NCI-H146 treated with DMSO at 0.1 percent for 48 hours (cell line): ENCODE results near the gene MB21D2.
A peak's percentile ranks its signal among the peaks of the same experiment; 100 is the strongest.
"Not testable (repeated sequence)": the region's sequence is repeated elsewhere in the genome, so short reads cannot be mapped to it uniquely, and the experiment has no call there.

Source experiments
- DNase-seq: peaks from one replicate; lab custom pipeline; 2025; ENCODE audit not compliant: unreplicated experiment; lab: John Stamatoyannopoulos, UW

MB21D2 gene, protein sequence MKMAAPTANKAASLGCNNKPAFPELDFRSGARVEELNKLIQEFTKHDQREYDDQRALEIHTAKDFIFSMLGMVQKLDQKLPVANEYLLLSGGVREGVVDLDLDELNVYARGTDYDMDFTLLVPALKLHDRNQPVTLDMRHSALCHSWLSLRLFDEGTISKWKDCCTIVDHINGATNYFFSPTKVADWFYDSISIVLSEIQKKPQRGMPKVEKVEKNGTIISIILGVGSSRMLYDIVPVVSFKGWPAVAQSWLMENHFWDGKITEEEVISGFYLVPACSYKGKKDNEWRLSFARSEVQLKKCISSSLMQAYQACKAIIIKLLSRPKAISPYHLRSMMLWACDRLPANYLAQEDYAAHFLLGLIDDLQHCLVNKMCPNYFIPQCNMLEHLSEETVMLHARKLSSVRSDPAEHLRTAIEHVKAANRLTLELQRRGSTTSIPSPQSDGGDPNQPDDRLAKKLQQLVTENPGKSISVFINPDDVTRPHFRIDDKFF

DNA sequence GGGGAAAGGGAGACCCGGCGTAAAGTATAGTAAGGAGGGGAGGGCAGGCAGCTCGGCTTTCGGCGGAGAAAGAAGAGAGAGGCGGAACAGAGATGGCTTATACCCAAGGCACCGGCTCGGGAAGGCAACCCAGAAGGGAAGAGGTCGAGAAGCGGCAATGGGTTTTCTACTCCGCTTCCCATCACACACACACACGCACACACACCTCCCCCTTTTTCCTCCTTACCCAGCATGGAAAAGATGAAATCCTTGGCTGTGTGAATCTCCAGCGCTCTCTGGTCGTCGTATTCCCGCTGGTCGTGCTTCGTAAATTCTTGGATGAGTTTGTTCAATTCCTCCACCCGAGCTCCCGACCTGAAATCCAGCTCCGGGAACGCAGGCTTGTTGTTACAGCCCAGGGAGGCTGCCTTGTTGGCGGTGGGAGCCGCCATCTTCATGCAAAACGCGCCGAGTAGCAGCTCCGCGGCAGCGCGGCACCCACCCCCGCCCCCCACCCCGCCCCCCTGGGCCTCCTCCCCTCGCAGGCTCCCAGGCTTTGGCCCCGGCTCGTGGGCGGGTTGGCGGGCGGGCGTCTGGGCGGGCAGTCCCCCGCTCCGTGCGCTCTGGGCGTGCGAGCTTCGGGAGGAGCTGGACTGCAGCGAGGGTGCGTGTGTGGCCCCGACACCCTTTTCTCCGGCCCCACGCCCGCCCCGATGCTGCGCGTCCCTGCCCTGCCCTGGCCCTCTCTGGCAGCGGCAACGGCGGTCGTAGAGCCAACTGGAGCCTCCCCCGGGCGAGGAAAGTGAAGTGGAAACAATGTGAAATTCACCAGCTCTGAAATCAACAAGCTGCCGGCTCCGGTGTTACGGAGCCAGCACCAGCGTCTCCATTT, at the start of gene MB21D2:
Gene MB21D2 (minus strand): TSS at position 453 of the 871 bp plus-strand sequence. CDS start 16 bp downstream, at position 437.
- DNase-seq: peak; percentile 70

DNA sequence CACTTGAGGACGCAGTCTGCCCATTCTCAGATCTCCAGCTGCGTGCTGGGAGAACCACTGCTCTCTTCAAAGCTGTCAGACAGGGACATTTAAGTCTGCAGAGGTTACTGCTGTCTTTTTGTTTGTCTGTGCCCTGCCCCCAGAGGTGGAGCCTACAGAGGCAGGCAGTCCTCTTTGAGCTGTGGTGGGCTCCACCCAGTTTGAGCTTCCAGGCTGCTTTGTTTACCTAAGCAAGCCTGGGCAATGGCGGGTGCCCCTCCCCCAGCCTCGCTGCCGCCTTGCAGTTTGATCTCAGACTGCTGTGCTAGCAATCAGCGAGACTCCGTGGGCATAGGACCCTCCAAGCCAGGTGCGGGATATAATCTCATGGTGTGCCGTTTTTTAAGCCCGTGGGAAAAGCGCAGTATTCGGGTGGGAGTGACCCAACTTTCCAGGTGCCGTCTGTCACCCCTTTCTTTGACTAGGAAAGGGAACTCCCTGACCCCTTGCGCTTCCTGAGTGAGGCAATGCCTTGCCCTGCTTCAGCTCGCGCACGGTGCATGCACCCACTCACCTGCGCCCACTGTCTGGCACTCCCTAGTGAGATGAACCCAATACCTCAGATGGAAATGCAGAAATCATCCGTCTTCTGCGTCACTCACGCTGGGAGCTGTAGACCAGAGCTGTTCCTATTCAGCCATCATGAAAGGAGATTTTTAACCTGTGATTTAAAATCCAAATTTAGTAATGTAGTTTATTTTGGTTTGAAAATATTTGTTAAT, 47.5 kb upstream of the MB21D2 start:
- not testable (repeated sequence) for DNase-seq

DNA sequence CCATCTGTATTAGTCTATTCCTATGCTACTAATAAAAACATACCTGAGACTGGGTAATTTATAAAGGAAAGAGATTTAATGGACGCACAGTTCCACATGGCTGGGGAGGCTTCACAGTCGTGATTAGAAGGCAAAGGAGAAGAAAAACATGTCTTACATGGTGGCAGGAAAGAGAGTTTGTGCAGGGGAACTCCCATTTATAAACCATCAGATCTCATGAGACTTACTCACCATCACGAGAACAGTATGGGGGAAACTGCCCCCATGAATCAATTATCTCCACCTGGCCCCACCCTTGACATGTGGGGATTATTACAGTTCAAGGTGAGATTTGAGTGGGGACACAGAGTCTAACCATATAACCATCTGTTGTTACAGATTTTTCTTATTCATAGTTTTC, 42.1 kb upstream of the MB21D2 start:
- DNase-seq: no peak

DNA sequence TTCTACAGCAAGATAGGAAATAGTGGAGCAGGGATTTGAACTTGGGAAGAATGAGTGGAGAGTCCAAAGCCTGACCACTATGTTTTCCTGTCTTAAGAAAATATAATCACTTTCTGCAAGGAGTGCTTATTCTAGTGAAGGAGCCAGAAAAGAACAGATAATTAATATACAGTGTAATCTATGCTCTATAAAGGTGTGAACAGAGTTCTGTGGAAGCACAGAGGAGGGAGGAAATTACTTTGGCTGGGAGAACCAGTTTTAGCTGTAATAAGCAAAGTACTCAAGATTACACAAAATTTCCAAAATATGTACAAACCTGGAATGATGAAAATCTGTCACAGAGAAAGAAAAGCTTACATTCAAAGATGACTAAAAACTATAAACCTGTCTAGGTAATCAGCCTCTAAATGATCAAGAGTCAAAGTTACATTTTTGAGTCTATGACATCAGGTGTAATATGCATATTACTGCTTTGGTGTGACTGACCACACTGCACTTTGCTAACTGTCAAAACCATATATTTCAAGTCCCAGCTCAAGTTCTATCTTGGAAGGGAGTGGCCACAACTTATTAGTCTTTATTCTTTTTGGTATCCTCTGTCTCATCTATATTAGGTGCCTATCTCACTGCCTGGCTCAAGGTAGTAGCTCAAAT, 40.7 kb upstream of the MB21D2 start:
- DNase-seq: no peak

DNA sequence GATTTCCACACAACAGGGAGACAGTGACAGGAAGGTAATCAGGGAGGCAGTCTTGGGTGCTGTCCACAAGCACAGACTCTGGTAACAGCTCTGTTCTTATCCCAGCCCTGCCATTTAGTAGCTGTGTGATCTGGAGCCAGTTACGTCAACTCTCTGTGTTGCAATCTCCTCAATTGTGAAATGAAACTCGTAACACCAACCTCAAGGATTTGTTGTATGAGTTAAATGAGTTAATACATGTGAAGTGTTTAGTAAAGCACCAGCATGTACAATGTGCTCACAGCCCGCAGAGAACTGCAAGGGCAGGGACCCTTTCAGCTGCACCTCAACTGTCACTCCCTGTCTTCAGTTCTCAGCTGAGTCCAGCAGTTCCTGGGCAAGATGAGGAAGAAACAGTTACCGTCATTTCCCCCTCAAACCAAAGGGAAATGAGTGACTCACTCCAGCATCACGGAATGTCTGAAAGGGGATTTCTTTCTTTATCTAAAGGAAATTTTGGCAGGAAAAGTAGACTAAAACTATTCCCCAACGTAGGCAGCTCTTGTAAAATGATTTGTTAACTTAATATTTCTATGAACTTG, 39.9 kb upstream of the MB21D2 start:
- no peak for DNase-seq

DNA sequence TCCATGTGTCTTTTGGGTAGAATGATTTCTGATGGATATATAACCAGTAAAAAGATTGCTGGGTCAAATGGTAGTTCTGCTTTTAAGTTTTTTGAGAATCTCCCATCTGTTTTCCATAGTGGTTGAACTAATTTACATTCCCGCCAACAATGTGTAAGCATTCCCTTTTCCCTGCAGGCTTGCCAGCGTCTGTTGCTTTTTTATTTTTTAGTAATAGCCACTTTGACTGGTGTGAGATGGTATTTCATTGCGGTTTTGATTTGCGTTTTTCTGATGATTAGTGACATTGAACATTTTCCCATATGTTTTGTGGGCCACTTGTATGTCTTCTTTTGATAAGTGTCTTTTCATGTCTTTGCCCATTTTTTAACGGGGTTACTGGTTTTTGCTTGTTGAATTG, 36.3 kb upstream of the MB21D2 start:
- no peak for DNase-seq

DNA sequence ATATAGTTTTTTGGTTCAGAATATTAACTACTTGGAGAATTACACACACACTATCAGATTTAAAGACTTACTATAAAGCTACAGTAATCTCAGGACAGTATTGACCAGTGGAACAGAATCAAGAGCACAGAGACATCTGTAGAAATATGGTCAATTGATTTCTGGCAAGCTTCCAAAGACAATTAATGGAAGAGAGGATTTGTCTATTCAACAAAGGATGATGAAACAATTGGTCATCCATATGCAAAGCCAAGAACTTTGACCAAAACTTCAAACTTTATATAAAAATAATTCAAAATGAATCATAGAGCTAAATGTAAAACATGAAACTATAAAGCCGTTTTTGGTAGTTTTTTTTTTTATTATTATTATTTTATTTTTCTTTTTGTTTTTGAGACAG, 29.8 kb upstream of the MB21D2 start:
- DNase-seq: no peak

DNA sequence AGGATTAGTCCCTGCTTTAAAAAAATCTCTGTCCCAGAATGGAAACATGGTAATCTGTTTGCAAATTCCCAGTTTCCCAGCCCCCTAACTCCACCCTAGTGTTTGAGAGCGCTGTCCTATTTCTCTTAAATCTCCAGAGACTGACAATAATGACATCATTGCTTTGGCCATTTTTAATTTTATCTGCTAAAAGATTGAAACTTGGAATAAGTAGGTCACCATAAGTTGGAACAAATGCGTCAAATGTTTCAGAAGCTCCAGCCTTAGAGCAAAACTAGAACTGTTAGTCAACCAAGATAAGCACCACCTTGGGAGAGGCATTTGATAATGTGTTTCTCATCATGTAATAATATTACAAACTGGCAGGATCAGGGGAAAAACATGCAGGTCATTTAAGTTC, 25.7 kb upstream of the MB21D2 start:
- DNase-seq: no peak

DNA sequence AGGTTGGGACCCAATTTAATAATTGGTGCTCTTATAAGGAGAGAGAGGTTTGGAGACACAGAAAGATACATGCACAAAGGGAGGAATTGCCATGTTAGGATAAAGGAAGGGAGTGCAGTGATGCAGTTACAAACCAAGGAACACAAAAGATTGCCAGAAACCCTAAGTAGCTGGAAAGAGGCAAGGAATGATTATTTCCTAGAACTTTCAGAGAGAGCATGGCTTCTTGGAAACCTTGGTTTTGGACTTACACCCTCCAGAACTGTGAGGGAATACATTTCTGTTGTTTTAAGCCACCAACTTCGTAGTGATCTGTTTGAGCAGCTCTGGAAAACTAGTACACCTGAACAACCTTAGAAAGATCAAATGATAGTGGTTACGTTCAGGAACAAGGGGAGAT, 25.0 kb upstream of the MB21D2 start:
- no peak for DNase-seq

DNA sequence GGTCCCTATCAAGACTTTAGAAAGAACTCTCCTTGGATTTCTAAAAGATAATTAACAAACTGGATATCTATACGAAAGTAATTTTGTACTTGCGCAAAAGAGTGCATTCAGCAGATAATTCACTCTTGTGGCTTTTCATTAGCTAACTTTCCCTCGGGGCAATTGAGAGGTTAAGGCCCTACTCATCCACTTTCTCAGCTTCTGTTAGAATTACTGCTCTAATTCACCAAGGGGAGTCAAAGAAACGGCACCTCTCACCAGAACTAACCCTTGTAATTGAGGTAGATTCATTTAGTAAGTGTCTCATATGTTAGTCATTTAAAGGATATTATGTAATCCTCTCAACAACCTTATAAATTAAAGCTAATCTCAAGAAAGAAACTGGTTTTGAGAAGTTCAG, 22.5 kb upstream of the MB21D2 start:
- DNase-seq: no peak

DNA sequence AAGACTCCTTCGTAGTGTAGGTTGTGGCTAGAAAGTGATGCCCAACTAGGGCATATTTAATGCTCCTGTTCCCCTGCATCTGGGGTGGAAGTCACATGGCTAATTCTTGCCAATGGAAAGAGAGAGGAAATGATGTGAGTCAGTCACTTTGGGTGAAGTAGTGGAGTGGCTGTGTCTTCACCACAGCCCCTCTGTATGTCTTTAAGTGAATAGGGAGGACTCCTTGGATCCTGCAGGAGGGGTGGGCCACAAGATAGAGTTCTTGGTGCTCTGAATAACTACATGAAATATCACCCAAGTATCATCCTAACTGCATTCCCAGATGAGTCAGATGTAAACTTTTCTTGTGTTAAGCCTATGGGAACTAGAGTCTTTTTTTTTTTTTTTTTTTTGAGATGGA, 17.8 kb upstream of the MB21D2 start:
- no peak for DNase-seq

DNA sequence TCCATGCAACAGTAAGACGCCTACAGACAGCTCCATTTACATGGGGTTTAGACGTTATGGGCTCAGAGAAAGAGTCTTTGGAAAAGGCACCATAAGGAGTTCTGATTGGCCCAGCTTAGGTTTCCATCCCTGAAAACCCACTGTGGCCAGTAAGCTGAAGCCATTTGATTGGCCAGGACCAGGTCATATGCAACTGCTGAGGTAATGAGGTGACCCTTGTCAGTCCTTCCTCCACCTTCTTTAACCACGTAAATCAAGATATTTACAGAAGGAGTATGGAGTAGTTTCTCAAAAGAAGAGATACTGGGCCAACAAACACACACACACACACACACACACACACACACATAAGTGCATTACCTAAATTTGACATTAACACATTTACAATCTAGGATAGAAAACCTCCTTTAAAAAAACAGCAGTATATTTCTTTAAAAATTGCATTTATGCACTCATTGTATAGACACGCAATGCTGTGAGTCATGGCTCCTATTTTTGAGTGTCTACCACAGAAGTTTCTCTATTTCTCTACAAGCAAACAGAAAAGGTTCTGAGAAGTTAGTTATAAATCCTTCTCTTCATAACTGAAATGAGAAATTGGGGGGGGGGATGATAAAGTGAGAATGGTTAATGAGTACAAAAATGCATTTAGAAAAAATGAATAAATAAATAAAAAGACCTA, 16.3 kb upstream of the MB21D2 start:
- DNase-seq: no peak

DNA sequence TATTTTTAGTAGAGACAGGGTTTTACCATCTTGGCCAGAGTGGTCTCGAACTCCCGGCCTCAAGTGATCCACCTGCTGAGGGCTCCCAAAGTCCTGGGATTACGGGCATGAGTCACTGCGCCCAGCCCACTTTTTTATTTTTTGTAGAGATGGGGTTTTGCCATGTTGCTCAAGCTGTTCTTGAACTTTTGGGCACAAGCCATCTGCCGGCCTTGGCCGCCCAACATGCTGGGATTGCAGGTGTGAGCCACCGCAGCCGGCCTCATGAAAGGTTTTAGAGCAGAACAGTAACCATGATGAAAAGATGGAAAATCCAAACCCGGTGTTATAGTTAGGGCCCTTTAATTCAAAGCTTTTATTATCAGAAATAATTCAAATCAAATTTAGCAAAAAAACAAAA, 15.6 kb upstream of the MB21D2 start:
- DNase-seq: no peak

DNA sequence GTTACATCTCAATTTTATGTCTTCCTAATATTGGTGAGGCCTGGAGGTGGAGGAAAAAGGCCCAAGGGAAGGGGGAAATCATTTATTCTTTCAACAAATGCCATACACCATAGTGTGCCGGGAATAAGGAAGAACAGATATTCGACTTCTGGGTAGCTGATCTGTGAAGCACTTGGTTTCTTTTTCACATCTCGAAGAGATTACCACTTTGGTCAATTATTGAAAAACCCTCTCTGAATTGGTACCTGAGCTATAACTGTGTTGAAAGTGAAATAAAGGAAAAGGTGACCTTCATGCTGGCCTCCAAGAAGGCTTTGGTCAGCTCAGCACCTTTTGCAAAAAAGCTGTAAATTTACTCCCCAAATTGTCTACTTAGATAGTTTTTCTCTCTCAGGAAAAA, 14.2 kb upstream of the MB21D2 start:
- DNase-seq: no peak

DNA sequence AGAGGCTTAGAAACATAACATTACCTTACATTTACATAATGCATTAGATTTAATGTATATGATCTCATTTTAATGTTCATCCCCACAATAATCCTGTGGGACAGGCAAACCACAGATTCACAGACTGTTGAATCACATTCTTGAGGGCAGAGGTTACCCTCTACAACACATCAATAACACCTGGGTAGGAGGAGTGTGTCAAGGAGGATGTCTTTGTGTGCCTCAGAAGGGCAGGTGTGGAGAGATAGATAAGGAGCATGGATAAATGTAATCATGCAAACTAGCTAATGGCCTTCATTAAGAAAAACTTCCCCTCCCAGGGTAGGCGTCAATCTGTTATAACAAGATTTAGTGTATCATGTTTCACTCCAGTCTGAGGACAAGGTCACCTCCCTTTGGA, 12.9 kb upstream of the MB21D2 start:
- DNase-seq: no peak

DNA sequence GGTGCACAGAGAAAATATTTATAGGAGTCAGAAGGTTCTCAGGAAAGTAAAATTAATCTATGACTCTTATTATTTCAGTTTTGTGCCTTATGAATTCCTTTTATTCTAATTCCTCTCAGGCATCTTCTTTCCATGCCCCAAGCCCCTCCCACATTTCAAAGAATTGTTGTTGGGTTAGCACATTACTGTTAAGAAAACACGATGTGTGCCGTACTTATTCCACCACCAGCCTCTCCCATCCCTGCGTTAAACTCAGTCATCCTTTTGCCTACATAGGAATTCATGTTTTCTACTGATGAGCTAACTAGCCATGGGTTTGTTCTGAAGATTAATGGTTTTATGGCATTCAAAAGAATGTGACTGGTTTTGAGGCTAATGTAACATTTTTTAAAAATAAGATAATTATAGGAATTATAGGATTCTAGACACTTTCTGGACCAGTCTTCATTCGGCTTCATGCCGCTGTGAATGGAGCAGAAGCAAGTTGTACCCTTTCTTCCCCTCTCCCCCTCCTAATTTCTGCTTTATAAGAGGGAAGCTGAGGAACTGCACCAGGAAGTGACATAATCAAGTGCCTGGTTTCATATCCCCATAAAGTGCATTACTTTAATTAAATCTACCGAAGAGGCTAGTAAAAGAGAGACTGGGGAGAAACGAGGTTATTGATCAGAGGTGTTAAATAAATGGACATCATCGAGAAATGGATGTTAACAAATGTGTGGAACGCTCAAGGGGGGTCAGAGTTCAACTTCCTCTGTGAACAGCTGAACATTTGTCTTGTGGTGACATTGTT, 12.3 kb upstream of the MB21D2 start:
- no peak for DNase-seq

DNA sequence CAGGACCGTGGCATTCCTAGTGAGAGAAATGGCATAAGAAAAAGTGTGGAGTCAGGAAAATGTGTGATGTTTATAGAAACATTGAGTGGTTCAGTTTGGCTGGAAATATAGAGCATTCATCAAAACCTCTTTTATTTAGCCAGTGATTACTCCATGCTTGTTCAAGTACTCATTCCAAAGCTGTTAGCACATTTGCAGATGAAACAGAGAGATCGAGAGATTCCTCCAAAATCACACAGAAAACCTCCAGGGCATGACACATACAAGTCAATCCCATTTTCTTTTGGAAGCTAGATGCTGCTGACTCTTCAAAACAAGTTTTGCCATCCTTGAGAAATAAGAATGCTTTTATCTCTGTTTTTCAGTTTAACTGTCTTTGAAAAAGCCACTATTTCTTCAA, 11.5 kb upstream of the MB21D2 start:
- DNase-seq: no peak

DNA sequence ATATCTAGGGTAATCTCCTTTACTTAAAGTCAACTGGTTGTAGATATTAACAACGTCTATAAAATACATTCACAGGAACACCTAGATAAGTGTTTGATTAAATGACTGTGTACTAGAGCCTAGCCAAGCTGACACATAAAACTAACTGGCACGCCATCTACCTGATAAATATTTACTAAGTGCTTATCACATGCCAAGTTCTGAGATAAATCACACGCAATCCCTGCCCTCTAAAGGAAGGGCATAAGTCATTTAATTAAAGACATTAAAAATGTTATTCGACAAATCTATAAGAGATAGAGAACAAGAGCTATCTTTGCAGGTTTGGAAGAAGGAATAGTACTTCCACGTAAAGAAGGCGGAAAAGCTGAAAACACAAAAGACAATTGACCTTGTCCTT, 11.1 kb upstream of the MB21D2 start:
- no peak for DNase-seq

DNA sequence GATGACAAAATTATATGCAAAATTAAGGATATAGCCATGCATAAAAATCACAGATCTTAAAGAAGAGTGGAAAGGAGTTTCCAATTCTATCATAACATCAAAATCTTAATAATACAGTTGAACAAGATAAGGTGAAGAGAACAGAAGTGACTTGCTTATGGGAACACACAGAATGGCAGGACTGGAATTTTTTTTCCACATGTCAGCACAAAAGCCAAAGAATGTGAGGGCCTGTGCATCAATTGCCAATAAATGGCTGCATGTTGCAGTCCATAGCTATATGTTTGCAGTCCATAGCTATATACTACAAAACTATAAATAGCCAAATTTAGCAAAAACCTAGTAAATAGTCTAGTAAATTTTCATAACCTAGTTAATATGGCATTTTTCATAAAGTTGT, 10.4 kb upstream of the MB21D2 start:
- no peak for DNase-seq
